Frontal cortex (tissue), 4 donors: ENCODE results near the gene IL17RA. TPM values are rescaled to one million over a fixed set of nuclear protein-coding genes. Genes with fewer than 3 reads are reported as not detected.

Source experiments
- DNase-seq, 2 donors: peaks; one replicate each; pipeline ENCODE4 v3.0.0; 2012; ENCODE audit warnings: low spot score in 2 of 2
- FAIRE-seq: peaks from 2 replicates; lab custom pipeline; 2012; peaks lifted over from hg19 to GRCh38; lab: Jason Lieb, UNC
- total RNA-seq: library from RNA; depleted of rRNA; stranded (reverse); fragments of >200 nt; gene quantifications from one replicate; pipeline ENCODE4 v1.2.3, GENCODE V29; 2014
- donor health status: control.
- donor health status: control.
- donor health status: control.

The IL17RA gene
- total RNA-seq, 1 donor from 2014 or later: 2.0 TPM

DNA sequence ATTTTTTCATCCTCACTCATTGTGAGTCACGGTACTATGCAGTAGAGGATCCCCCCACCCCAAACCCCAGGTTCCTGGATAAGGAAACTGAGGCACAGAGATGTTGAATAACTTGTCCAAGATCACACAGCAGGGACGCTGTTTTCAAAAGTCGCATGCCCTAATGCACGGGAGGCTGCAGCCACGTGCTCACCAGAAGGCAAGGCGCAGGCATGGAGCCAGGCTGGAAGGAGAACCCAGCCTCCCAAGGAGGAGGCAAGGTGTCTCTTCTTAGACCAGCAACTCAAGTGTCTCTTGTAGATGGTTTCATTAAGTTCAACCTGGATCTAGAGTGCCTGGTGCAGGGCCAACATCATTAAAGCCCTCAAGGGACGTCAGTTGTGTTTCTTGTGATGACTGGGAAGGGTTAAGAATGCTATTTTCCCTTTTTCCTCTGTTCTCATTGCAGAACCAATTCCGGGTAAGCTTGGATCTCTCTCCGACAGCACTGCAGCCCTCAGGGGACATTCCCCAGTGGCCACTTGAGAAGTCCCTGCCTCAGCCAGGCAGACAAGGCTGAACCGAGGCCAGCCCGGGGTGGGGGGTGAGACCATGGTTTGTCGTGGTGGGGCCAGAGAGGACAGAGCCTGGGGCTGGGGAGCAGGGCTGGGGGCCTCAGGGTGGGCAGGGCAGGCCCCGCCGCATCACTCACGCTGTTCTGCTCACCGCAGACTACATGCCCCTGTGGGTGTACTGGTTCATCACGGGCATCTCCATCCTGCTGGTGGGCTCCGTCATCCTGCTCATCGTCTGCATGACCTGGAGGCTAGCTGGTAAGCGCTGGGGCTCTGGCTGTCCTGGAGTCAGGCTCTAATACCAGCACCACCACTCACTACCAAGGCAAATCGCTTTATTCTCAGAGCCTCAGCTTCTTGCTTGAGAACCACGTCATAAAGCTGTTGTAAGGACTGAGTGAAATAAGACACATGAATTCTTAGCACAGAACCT, 20.6 kb downstream of the IL17RA start:
- FAIRE-seq: no peak

DNA sequence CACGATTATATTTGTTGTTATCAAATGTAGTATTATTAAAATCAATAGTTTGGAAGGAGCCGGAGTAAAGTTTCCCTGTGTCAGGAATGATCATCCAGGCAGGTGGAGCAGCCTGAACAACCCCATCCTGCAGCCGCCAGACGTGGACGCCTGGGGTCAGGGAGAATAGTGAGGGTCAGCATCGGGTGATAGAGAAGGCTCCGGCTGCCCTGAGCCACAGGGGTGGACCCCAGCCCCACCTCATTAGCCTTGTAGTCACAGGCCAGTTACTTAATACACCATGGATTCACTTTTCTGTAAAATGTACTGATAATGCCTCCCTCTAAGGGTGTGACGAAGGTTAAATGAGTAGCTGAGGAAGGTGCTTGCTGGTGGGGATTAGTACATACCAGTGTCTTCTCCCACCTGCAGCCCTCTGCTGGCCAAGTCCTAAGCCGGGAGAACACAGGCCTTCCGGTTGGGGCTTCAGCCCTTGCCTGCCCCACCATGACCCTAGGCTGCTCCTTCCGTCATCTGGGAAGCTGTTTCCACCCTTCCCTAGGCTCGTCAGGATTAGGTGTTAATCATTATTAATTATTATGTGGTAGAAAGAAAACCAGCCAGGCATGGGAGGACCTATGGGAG, 21.5 kb downstream of the IL17RA start:
- FAIRE-seq: no peak
- DNase-seq: no peak

More for the DNA sequence above, 20.6 kb downstream of the IL17RA start:
- DNase-seq: no peak

DNA sequence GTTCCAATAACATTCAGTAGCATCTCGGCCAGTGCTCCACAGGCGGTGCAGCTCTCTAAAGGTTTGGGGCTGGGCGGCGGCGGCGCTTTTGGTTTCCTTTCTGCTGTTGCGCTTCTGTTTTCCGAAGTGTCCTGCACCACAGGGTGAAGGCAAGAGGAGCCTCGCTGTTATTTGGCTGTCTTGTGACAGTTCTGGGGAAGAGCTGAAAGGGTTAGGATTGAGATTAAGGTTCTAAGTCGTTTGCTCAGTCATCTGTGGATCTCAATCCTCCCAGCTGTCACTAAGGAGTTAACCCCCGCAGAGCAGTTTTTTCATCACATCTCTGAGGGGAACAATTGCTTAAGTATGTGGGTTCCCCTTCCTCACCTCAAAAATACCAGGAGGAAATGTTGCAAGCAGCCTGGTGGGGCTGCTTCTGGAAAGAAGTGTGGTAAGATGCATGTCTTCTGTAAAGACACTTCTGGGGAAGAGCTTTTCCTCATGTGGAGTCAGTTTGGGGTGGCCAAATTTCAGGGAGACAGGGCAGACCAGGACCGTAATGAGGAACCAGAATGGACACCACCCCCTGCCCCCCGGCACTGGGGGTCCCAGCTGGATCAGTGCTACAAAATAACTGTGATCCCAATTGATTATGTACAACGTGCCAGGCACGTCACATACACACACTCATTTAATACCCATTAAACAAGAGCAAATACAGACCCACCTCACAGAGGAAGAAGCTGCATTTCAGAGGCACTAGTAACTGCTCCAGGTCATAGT, 22.2 kb downstream of the IL17RA start:
- peak in 1 of 2 donors; percentile 55 for DNase-seq
- no peak for FAIRE-seq

DNA sequence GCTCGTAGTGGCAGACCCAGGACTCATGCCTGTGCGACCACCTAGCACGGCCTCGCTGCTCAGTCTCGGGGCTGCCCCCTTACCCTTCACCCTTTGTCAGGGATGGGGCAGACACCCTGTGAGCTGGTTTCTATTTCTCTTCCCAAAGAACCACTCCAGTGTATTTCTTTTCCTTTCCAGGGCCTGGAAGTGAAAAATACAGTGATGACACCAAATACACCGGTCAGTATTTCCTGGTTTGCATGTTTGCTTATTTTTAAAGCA, 22.7 kb downstream of the IL17RA start:
- DNase-seq: no peak
- no peak for FAIRE-seq

DNA sequence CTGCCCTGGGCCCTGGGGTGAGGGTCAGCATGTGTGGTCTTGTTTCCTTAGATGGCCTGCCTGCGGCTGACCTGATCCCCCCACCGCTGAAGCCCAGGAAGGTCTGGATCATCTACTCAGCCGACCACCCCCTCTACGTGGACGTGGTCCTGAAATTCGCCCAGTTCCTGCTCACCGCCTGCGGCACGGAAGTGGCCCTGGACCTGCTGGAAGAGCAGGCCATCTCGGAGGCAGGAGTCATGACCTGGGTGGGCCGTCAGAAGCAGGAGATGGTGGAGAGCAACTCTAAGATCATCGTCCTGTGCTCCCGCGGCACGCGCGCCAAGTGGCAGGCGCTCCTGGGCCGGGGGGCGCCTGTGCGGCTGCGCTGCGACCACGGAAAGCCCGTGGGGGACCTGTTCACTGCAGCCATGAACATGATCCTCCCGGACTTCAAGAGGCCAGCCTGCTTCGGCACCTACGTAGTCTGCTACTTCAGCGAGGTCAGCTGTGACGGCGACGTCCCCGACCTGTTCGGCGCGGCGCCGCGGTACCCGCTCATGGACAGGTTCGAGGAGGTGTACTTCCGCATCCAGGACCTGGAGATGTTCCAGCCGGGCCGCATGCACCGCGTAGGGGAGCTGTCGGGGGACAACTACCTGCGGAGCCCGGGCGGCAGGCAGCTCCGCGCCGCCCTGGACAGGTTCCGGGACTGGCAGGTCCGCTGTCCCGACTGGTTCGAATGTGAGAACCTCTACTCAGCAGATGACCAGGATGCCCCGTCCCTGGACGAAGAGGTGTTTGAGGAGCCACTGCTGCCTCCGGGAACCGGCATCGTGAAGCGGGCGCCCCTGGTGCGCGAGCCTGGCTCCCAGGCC, 23.7 kb downstream of the IL17RA start:
- FAIRE-seq (no peak), DNase-seq (no peak)

DNA sequence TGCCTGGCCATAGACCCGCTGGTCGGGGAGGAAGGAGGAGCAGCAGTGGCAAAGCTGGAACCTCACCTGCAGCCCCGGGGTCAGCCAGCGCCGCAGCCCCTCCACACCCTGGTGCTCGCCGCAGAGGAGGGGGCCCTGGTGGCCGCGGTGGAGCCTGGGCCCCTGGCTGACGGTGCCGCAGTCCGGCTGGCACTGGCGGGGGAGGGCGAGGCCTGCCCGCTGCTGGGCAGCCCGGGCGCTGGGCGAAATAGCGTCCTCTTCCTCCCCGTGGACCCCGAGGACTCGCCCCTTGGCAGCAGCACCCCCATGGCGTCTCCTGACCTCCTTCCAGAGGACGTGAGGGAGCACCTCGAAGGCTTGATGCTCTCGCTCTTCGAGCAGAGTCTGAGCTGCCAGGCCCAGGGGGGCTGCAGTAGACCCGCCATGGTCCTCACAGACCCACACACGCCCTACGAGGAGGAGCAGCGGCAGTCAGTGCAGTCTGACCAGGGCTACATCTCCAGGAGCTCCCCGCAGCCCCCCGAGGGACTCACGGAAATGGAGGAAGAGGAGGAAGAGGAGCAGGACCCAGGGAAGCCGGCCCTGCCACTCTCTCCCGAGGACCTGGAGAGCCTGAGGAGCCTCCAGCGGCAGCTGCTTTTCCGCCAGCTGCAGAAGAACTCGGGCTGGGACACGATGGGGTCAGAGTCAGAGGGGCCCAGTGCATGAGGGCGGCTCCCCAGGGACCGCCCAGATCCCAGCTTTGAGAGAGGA, 24.5 kb downstream of the IL17RA start:
- FAIRE-seq (no peak), DNase-seq (no peak)

DNA sequence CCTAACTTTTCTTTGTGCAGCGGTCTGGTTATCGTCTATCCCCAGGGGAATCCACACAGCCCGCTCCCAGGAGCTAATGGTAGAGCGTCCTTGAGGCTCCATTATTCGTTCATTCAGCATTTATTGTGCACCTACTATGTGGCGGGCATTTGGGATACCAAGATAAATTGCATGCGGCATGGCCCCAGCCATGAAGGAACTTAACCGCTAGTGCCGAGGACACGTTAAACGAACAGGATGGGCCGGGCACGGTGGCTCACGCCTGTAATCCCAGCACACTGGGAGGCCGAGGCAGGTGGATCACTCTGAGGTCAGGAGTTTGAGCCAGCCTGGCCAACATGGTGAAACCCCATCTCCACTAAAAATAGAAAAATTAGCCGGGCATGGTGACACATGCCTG, 25.2 kb downstream of the IL17RA start:
- DNase-seq (no peak), FAIRE-seq (no peak)

DNA sequence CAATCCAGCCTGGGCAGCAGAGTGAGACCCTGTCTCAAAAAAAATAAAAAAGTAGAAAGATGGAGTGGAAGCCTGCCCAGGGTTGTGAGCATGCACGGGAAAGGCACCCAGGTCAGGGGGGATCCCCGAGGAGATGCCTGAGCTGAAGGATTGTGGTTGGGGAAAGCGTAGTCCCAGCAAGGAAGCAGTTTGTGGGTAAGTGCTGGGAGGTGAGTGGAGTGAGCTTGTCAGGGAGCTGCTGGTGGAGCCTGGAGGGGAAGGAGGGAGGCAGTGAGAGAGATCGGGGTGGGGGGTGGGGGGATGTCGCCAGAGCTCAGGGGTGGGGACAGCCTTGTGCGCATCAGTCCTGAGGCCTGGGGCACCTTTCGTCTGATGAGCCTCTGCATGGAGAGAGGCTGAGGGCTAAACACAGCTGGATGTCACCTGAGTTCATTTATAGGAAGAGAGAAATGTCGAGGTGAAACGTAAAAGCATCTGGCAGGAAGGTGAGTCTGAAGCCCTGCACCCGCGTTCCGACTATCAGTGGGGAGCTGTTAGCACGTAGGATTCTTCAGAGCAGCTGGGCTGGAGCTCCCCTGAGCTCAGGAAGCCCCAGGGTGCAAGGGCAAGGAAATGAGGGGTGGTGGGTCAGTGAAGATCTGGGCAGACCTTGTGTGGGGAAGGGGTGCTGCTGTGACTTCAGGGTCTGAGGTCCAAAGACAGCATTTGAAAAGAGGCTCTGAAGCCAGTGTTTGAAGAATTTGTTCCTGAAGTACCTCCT, 26.2 kb downstream of the IL17RA start:
- DNase-seq: no peak
- no peak for FAIRE-seq

DNA sequence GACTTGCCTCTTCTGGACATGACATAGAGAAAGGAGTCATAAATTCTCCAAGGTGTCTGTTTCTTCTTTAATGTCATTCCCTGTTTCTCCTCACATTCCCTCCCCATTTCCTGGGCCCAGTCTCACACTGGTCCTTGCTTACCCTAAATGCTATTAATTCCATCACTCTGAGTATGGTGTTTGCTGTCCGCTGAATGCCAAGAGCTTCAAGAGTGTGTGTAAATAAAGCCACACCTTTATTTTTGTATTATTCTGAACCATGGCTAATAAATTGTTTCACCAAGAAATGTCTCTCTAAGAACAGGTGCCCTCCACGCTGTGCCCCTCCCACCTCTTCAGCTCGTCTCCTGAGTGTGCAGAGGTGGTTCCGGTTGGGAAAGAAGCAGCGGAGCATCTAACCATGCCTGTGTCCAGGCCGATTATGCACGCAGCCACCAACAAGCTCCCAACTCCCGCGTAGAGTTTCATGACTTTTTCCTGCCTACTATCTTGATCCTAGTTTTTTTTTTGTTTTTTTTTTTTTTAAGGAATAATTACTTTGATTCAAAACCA, 27.8 kb downstream of the IL17RA start:
- no peak for DNase-seq
- FAIRE-seq: no peak

DNA sequence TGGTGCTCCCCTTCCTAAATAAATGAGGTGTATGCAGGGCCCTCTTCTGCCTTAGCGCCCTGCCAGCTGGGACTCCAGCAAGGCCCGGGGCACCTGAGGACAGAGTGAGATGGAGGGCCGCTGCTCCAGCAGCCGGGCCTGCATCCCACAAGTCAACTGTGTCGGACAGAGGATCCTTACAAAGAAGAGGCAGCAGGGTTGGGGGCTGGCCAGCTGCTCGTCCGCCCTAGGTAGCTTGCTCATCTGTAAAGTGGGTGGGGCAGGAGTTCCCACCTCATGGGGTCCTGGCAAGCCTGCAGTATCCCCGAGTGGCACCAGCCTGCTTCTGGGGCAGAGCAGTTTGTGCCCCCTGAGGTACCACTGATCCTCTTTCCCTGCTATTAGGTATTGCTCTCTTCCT, 28.8 kb downstream of the IL17RA start:
- no peak for FAIRE-seq
- no peak for DNase-seq

DNA sequence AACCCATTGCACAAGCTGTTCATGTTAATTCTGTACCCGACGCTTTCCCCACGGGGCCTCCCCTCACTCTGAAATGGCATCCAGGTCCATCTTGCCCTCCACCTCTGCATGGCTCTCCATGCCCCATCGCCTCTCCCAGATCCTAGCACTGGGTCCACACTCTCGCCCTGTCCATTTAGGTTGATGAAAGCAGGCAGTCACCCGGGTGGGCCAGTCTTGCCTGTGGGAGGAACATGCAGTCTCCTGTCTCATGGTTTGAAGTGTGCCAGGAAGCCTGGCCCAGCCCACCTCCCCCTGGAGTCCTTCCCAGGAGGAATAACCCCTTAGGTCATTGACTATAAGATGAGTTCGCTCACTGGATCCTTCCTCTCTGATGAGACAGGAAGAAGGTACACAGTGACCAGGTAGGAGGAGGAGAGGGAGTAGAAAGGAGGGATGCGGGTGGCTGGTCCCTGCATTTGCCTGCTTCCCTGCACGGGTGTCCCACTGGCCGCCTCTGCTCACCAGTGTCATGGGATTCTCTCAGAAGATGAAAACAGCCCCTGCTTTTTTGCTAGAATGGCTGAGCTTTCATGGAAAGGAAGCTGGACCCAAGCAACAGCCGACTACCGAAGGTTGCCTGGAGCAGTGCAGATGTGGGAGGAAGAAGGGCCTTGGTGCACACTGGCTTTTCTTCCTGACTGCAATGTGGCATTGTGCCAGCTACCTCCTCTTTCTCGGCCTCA, 29.5 kb downstream of the IL17RA start:
- no peak for DNase-seq
- FAIRE-seq: no peak

DNA sequence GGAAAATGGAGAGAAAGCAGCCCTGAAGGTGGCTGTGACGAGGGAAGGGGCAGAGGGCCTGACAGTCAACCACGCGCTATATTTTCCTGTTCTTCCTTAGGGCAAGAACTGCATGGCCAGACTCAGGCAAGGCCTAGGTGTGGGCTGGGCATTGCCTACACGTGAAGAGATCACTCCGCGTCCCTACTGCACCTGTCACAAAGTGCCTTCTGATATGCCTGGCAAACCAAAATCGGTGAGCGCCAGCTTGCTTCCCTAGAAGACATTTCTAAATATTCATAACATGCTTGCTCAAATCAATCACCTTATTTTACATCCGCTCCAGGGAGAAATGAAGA, 30.1 kb downstream of the IL17RA start:
- DNase-seq (no peak), FAIRE-seq (no peak)

DNA sequence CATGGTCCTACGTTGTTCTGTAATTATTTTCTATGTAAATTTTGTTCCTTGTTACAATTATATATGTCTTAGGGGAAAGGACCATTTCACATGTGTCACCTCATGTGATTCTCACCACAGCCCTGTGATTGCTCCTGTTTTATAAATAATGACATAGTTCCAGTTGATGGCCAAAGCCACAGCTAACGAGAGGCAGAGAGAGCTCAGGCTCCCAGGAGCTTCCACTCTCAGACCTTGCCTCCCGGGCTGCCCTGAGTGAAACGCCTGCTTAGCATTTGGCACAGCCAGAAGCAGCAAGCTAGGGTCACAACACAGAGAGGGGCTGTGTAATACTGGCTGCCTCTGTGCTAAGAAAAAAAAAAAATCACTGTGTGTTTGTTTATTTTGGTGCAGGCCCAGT, 30.4 kb downstream of the IL17RA start:
- no peak for DNase-seq
- no peak for FAIRE-seq

DNA sequence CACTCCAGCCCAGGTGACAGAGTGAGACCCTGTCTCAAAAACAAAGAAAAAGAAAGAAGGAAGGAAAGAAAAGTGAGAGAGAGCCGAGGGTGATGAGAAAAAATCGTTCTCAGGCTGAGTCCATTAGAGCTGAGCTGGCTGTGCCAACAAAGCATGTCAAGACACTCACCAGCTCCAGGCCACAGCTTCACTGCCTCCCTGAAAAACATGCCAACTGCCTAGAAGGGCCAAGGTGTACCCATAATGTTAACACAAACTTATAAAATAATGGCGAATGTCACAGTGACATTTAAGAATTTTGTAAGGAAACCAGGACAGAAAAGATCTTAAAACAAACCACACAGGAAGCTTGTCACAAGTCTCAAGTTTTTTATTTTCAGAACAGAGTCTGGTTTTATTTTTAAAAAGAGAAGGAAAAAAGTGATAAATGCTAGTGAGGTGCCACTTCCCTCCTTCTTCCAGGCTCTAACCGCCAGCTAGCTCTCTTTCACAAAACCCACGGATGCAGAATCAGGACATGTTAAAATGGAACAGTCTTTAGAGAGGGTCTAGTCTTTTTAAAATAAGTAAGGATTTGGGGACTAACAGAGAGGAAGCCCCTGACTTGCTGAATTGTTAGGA, 31.3 kb downstream of the IL17RA start:
- DNase-seq (no peak), FAIRE-seq (no peak)

DNA sequence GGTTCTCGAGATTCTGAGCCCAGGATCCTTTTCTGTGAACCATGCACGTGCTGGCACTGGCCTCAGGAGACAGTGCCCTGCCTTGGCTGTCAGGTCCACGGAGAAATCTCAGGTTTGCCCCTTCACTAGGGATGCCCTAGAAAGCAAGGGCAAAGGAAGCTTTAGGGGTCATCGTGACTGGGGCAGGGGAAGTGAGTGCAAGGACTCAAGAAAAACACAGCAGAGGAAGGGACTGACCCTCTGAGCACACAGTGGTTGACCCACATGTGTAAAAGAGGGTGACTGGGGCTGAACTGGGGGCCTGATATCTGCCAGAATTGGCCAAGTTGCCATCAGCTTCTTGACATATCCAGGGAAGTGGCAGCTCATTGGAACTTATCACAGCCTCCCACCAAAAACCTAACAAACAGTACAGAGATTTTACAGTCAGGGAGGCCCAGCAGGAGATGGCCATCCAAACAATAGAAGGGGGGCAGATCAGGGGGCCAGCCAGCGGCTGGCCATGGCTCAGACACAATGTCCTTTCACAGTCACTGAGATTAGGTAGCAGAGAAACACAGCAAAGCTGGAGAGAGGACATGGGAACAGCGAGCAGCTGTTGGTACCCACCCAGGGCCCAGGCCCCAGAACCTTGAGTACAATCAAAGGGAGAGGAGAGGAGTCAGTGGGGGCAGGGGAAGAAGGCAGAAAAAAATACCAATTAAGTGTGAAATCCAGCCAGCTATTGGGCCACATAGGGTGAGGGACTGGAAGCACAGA, 32.0 kb downstream of the IL17RA start:
- FAIRE-seq: no peak
- no peak for DNase-seq

DNA sequence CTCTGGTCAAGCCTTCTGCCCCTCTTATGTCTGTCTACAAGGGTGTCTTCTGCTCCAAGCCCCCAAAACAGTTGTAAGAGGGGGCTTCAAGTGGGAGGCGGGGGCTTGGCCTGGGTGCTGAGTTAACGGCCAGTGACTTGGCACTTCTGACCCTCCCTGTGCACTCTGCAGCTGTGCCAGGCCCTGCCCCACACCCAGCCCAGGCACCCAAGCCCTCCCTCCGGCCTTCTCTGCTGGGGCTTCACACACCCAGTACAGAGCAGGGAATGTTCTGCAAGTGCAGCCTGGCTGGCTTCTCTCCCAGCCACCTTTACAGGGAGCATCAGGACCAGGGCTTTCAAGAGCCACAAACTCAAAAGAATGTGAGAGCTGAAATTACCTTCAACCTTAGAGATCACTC, 32.6 kb downstream of the IL17RA start:
- FAIRE-seq (no peak), DNase-seq (no peak)

DNA sequence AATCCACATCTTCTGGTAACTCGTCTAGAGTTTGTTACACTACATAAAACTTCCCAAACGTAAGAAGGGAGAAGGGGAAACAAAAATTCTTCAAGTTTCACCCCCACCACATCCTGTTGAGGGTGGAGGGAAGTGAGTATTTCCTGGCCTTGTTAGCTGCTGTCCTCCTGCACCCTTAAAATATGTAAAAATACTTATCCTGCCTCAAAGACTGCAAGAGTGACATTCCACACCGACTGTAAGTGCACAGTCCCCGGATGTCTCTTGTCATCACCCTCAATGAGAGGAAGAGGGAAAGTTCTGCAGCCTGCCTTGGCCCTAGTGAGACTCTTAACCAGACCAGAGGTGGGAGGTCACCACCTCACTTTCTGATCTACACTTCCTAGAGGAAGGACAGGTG, 33.1 kb downstream of the IL17RA start:
- FAIRE-seq (no peak), DNase-seq (no peak)
